HepG2 (cell line): Measurements from ENCODE around the gene SEZ6L. TPM values are rescaled to one million over a fixed set of nuclear protein-coding genes. Genes with fewer than 3 reads are reported as not detected.

Experiments
- ATAC-seq: fragments of 200-7000 bp; cut with Tn5 transposase; 3 replicates; pipeline ENCODE4 v1.9.1; 2020; ENCODE audit warnings: mild to moderate bottlenecking, moderate library complexity
- BruUV-seq: library from RNA; stranded (reverse); fragments of 400-500 nt; replicated peaks from 2 replicates; lab custom pipeline; 2021; lab: Mats Ljungman, UMichigan
- CTCF ChIA-PET: fragments of 300-600 bp; formaldehyde crosslinking; extraction: SDS; loops from one replicate; lab custom pipeline; 2021; ENCODE audit warnings: low total read pairs, inconsistent platforms, low intra/inter-chr PET ratio; lab: Yijun Ruan, JAX
- POLR2A ChIA-PET: fragments of 350-600 bp; sonication (Branson Sonifier 250); formaldehyde crosslinking; loops from one replicate; lab custom pipeline; 2020; ENCODE audit warnings: antibody characterized with exemption, inconsistent platforms; lab: Yijun Ruan, JAX
- DNase-seq: peaks from one replicate; pipeline ENCODE4 v3.0.0-alpha.2; 2015; ENCODE audit warnings: low spot score
- FAIRE-seq: peaks from 3 replicates; lab custom pipeline; 2011; peaks lifted over from hg19 to GRCh38; lab: Jason Lieb, UNC
- H2AFZ ChIP-seq: one replicate; pipeline ENCODE4 v1.6.1; 2011; ENCODE audit warnings: low read length, inconsistent platforms
- H3K27ac ChIP-seq: fragments of 300-600 bp; 3 replicates; pipeline ENCODE4 v1.8.0; 2011; ENCODE audit warnings: mixed run types, mild to moderate bottlenecking, mixed read lengths, low read length, inconsistent platforms; ENCODE audit not compliant: insufficient read depth; ENCODE audit errors: extremely low read length
- H3K27me3 ChIP-seq, 2 experiments: fragments of 200-600 bp in 1 of 2; 2 replicates in 1 of 2; 3 replicates in 1 of 2; pipeline versions ENCODE4 v1.6.0 to v1.8.0; 2011; ENCODE audit warnings: low read length in 2 of 2, mild to moderate bottlenecking in 2 of 2, moderate library complexity in 2 of 2, inconsistent platforms in 1 of 2; ENCODE audit not compliant: insufficient read depth in 2 of 2, control insufficient read depth in 1 of 2
- H3K36me3 ChIP-seq, 2 experiments: fragments of 200-600 bp in 1 of 2; replicated peaks in 1 of 2; 2 replicates in 1 of 2; 3 replicates in 1 of 2; pipeline versions ENCODE4 v1.5.1 to v1.8.0; 2011; ENCODE audit warnings: low read length in 2 of 2, inconsistent platforms in 1 of 2; ENCODE audit not compliant: insufficient read depth in 2 of 2, control insufficient read depth in 1 of 2
- H3K4me1 ChIP-seq: 2 replicates; pipeline ENCODE4 v1.5.1; 2012; ENCODE audit warnings: low read length, inconsistent platforms; ENCODE audit not compliant: insufficient read depth
- H3K4me2 ChIP-seq: 2 replicates; pipeline ENCODE4 v1.6.0; 2011; ENCODE audit warnings: low read depth, low read length, inconsistent platforms
- H3K4me3 ChIP-seq, 3 experiments: fragments of 200-600 bp in 1 of 3; sonication (generic), shearing (Covaris generic) in 1 of 3; replicated peaks in 1 of 3; 2 replicates each; pipeline ENCODE4 v1.5.1; 2011 to 2016; ENCODE audit warnings: low read length in 3 of 3, inconsistent platforms in 2 of 3, low read depth in 2 of 3, mild to moderate bottlenecking in 2 of 3, control low read depth in 1 of 3, mixed read lengths in 1 of 3; ENCODE audit not compliant: insufficient read depth in 1 of 3
- H3K79me2 ChIP-seq: one replicate; pipeline ENCODE4 v1.6.1; 2011; ENCODE audit warnings: low read length, inconsistent platforms; ENCODE audit not compliant: insufficient read depth
- H3K9ac ChIP-seq: 2 replicates; pipeline ENCODE4 v1.6.0; 2011; ENCODE audit warnings: mild to moderate bottlenecking, low read depth, low read length, inconsistent platforms; ENCODE audit not compliant: insufficient read depth
- H3K9me3 ChIP-seq: 2 replicates; pipeline ENCODE4 v1.5.1; 2012; ENCODE audit warnings: mild to moderate bottlenecking, low read length
- H4K20me1 ChIP-seq: 2 replicates; pipeline ENCODE4 v1.6.0; 2011; ENCODE audit warnings: inconsistent platforms, mild to moderate bottlenecking, low read length, moderate library complexity; ENCODE audit not compliant: insufficient read depth
- ADNP ChIP-seq: sonication (generic); formaldehyde crosslinking; IDR thresholded peaks from 2 replicates; pipeline ENCODE4 v1.4.0; 2020; ENCODE audit warnings: missing genetic modification reagents
- DMTF1 ChIP-seq: sonication (generic); formaldehyde crosslinking; IDR thresholded peaks from 2 replicates; pipeline ENCODE4 v1.4.0; 2020; ENCODE audit warnings: mild to moderate bottlenecking, missing genetic modification reagents
- HNRNPL ChIP-seq: fragments of 200-400 bp; formaldehyde crosslinking; IDR thresholded peaks from 2 replicates; pipeline ENCODE4 v1.6.1; 2017; ENCODE audit warnings: mild to moderate bottlenecking, low read depth, low read length
- LRRFIP1 ChIP-seq: sonication (generic); formaldehyde crosslinking; conservative IDR thresholded peaks from 2 replicates; pipeline ENCODE4 v1.4.0; 2020; ENCODE audit warnings: missing genetic modification reagents
- THRA ChIP-seq: sonication (generic); formaldehyde crosslinking; IDR thresholded peaks from 2 replicates; pipeline ENCODE4 v1.4.0; 2020; ENCODE audit warnings: missing genetic modification reagents, borderline replicate concordance
- ZEB1 ChIP-seq: IDR thresholded peaks from 2 replicates; pipeline ENCODE4 v1.6.1; 2012; ENCODE audit warnings: mild to moderate bottlenecking, low read depth, inconsistent platforms; ENCODE audit not compliant: insufficient replicate concordance
- ZFP36L1 ChIP-seq: sonication (generic); formaldehyde crosslinking; IDR thresholded peaks from 2 replicates; pipeline ENCODE4 v1.8.0; 2022; ENCODE audit warnings: mild to moderate bottlenecking, missing genetic modification reagents, moderate library complexity
- ZNF234 ChIP-seq: sonication (generic); formaldehyde crosslinking; conservative IDR thresholded peaks from 2 replicates; pipeline ENCODE4 v1.5.1; 2020; ENCODE audit warnings: mild to moderate bottlenecking, missing genetic modification reagents
- ZNF329 ChIP-seq: sonication (generic); formaldehyde crosslinking; IDR thresholded peaks from 2 replicates; pipeline ENCODE4 v1.9.0; 2021; ENCODE audit warnings: low read depth, mild to moderate bottlenecking, missing genetic modification reagents
- ZNF496 ChIP-seq: sonication (generic); formaldehyde crosslinking; IDR thresholded peaks from 2 replicates; pipeline ENCODE4 v1.8.1; 2023; ENCODE audit warnings: mild to moderate bottlenecking, moderate library complexity, missing genetic modification reagents; ENCODE audit not compliant: insufficient replicate concordance
- ZNF782 ChIP-seq: sonication (generic); formaldehyde crosslinking; IDR thresholded peaks from 2 replicates; pipeline ENCODE4 v1.4.0; 2020; ENCODE audit warnings: missing genetic modification reagents, mild to moderate bottlenecking, borderline replicate concordance
- ZSCAN5A ChIP-seq: sonication (generic); formaldehyde crosslinking; IDR thresholded peaks from 2 replicates; pipeline ENCODE4 v1.8.0; 2022; ENCODE audit warnings: mild to moderate bottlenecking, missing genetic modification reagents, borderline replicate concordance
- WGBS: methylation state at CpG from one replicate; pipeline ENCODE4 v1.1.6; 2017; ENCODE audit warnings: low lambda C conversion rate; 5-methylcytosine and 5-hydroxymethylcytosine counted together
- in situ Hi-C: cut with HindIII; loops from 2 replicates; pipeline ENCODE4 v1.10.0; 2017; ENCODE audit warnings: low pct_unique_long_range_greater_than_20kb; ENCODE audit not compliant: extremely low pct_ligation_motif_present
- intact Hi-C: fragments of 100-400 bp; cut with micrococcal nuclease; formaldehyde crosslinking; loops from one replicate; pipeline ENCODE4 v1.10.0; 2022; ENCODE audit not compliant: unreplicated experiment
- polyA plus RNA-seq, 8 experiments: library from polyadenylated mRNA; depleted of rRNA in 3 of 8; stranded (reverse) in 7 of 8; unstranded in 1 of 8; fragments of >200 nt; fragmentation: Illumina TruSeq in 4 of 8; extraction: Trizol in 4 of 8; gene quantifications; 2 replicates each; pipeline versions ENCODE4 v1.2.1 to v1.2.3, GENCODE V29; 2011 to 2016; ENCODE audit warnings: low read depth in 4 of 8, missing spikeins in 1 of 8, mixed read lengths in 1 of 8; ENCODE audit not compliant: insufficient read depth in 1 of 8
- total RNA-seq, 5 experiments: library from RNA; depleted of rRNA; stranded (reverse); fragments of >200 nt; fragmentation: Illumina TruSeq; extraction: Trizol; gene quantifications; 2 replicates each; pipeline ENCODE4 v1.2.3, GENCODE V29; 2016; ENCODE audit warnings: low read depth in 1 of 5
- TF ChIP-seq, protein P1 (sequence below): IDR thresholded peaks from 2 replicates; pipeline ENCODE4 v1.6.1; 2016; ENCODE audit warnings: mild to moderate bottlenecking, missing biosample characterization, missing genetic modification reagents
- TF ChIP-seq, protein P2 (sequence below), 2 experiments: sonication (generic) in 1 of 2; formaldehyde crosslinking in 1 of 2; IDR thresholded peaks; 2 replicates each; pipeline versions ENCODE4 v1.4.0 to v1.6.1; 2018 to 2020; ENCODE audit warnings: missing genetic modification reagents in 2 of 2, borderline replicate concordance in 1 of 2, low read depth in 1 of 2, mild to moderate bottlenecking in 1 of 2, missing biosample characterization in 1 of 2

Gene SEZ6L
- total and polyA plus RNA-seq, 2 of the 13 experiments (the other 11 are each of a cell fraction or from before 2014, with no cell fraction given): not detected

DNA sequence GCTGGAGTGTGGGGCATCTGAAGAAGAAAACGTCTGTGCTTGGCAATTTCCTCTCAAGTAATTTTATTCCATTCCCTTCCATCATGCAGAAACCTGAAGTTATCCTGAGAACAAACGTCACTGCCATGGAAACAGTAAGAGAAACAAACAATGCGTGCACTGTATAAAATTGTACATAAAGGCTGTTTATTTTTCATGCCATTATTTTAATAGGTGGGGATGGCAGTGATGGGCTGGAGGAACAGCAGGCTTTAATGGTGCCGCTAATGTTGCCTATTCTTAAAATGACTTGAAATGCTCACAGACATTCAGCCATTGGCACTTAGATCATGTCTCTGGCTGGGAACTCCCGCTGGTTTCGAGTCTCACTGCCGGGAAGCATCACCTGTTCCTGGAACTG lies 7.5 kb upstream of the SEZ6L start:
- ChIA-PET CTCF (no interaction called here), POLR2A (no interaction called here)
- no peak overlapping the region for H3K4me3 ChIP-seq
- H3K27ac ChIP-seq: no peak overlapping the region
- H3K36me3 ChIP-seq: no peaks in the 10 kb centered on the region
- no peaks in the 10 kb centered on the region for H3K4me1 ChIP-seq
- in situ Hi-C loops (no loop called here), intact Hi-C loops (no loop called here)
- H3K79me2 ChIP-seq: no peaks in the 10 kb centered on the region
- WGBS: 0% methylated on average over 4 of the region's 7 CpGs
- no peaks in the 10 kb centered on the region for H3K9me3 ChIP-seq
- no peak overlapping the region for H3K9ac ChIP-seq
- no peak for FAIRE-seq
- H2AFZ ChIP-seq: no peak overlapping the region
- no peaks in the 10 kb centered on the region for H4K20me1 ChIP-seq
- no peak for ATAC-seq
- H3K4me2 ChIP-seq: no peak overlapping the region
- BruUV-seq: no TSS peak
- peaks cover 0 to 3% of the 10 kb centered on the region in 2 experiments; a peak in 2 of 5 replicates for H3K27me3 ChIP-seq
- no peak for DNase-seq
- TF ChIP-seq, protein P1, sequence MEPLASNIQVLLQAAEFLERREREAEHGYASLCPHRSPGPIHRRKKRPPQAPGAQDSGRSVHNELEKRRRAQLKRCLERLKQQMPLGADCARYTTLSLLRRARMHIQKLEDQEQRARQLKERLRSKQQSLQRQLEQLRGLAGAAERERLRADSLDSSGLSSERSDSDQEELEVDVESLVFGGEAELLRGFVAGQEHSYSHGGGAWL: no peak
- TF ChIP-seq ADNP (CRISPR knock-in tag): no peak
- TF ChIP-seq ZEB1: no peak
- TF ChIP-seq ZNF329 (CRISPR knock-in tag): no peak
- no peak for TF ChIP-seq THRA
- no peak for TF ChIP-seq ZFP36L1 (CRISPR knock-in tag)
- TF ChIP-seq, protein P2, sequence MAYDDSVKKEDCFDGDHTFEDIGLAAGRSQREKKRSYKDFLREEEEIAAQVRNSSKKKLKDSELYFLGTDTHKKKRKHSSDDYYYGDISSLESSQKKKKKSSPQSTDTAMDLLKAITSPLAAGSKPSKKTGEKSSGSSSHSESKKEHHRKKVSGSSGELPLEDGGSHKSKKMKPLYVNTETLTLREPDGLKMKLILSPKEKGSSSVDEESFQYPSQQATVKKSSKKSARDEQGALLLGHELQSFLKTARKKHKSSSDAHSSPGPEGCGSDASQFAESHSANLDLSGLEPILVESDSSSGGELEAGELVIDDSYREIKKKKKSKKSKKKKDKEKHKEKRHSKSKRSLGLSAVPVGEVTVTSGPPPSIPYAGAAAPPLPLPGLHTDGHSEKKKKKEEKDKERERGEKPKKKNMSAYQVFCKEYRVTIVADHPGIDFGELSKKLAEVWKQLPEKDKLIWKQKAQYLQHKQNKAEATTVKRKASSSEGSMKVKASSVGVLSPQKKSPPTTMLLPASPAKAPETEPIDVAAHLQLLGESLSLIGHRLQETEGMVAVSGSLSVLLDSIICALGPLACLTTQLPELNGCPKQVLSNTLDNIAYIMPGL (CRISPR knock-in tag; IDR thresholded peaks at IDR 0.05; ENCODE audit: borderline replicate concordance in 1 of 2, low read depth in 1 of 2): no peak
- no peak for TF ChIP-seq HNRNPL
- TF ChIP-seq ZNF234 (CRISPR knock-in tag): no peak
- no peak for TF ChIP-seq ZSCAN5A (CRISPR knock-in tag)
- no peak for TF ChIP-seq DMTF1
- no peak for TF ChIP-seq ZNF782 (CRISPR knock-in tag)
- TF ChIP-seq LRRFIP1 (CRISPR knock-in tag): no peak
- TF ChIP-seq ZNF496 (CRISPR knock-in tag): no peak
